ENCODE measurements around the gene FHIT.

- TF ChIP-seq, protein P1, sequence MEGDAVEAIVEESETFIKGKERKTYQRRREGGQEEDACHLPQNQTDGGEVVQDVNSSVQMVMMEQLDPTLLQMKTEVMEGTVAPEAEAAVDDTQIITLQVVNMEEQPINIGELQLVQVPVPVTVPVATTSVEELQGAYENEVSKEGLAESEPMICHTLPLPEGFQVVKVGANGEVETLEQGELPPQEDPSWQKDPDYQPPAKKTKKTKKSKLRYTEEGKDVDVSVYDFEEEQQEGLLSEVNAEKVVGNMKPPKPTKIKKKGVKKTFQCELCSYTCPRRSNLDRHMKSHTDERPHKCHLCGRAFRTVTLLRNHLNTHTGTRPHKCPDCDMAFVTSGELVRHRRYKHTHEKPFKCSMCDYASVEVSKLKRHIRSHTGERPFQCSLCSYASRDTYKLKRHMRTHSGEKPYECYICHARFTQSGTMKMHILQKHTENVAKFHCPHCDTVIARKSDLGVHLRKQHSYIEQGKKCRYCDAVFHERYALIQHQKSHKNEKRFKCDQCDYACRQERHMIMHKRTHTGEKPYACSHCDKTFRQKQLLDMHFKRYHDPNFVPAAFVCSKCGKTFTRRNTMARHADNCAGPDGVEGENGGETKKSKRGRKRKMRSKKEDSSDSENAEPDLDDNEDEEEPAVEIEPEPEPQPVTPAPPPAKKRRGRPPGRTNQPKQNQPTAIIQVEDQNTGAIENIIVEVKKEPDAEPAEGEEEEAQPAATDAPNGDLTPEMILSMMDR (IDR thresholded peaks at IDR 0.05) = no peak
- no peak for TF ChIP-seq EP300 (IDR thresholded peaks at IDR 0.05)
- TF ChIP-seq POLR2A (IDR thresholded peaks at IDR 0.05) = no peak
These were observed 105.0 kb downstream of the FHIT start for GRCh38 chr3:61146010-61146890.
